Myocyte (in vitro differentiated cells): ENCODE measurements around the gene CDH4. TPM values are rescaled to one million over a fixed set of nuclear protein-coding genes. Genes with fewer than 3 reads are reported as not detected.
"Not testable (repeated sequence)": the region's sequence is repeated elsewhere in the genome, so short reads cannot be mapped to it uniquely, and the experiment has no call there.

Experiments used
- DNase-seq: peaks from one replicate; pipeline ENCODE4 v3.0.0-alpha.2; 2012; ENCODE audit warnings: low read depth
- total RNA-seq: library from RNA; depleted of rRNA; stranded (reverse); fragments of >200 nt; gene quantifications from 2 replicates; pipeline ENCODE4 v1.2.3, GENCODE V29; 2014

CDH4 gene
- total RNA-seq, 1 donor from 2014 or later, result 0.45 TPM

DNA sequence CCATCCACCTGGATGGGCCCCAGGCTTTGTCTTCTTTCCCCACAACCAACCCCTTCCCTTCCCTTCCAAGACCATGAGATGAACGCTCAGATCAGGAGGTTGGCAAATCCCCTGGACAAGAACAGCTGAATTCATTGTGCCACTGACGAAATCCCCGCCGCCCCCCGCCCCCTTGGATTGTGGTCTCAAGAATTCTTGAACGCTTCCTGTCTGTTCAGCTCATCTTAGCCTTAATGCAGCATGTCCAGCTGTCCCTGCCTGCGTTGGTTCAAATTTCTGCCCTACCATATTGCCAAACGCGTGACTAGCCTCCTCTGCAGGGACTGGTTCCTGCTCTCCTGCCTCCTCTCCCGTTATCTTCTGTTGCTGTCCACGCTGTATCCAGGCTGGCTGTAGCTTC, 133.2 kb downstream of the CDH4 start:
- DNase-seq, result peak; percentile 77

DNA sequence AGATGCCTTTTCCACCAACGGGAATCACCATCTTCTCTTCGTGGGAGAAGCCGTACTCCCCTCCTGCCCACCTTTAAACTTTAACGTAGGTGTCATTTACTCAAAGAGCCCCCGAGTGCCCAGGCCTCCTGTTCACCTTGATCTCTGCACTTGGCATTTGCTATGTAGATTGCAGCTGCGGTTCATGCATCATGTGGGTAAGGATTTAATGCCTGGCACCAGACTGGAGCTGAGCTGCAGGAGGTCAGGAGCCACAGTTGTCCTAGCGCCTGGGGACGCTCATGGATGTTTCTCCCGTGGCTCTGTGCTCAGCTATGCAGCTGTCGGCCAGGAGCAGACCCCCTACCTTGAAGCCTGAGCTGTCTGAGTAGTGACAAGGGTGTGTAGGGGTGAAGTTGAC, 133.7 kb downstream of the CDH4 start:
- peak; percentile 21 for DNase-seq

DNA sequence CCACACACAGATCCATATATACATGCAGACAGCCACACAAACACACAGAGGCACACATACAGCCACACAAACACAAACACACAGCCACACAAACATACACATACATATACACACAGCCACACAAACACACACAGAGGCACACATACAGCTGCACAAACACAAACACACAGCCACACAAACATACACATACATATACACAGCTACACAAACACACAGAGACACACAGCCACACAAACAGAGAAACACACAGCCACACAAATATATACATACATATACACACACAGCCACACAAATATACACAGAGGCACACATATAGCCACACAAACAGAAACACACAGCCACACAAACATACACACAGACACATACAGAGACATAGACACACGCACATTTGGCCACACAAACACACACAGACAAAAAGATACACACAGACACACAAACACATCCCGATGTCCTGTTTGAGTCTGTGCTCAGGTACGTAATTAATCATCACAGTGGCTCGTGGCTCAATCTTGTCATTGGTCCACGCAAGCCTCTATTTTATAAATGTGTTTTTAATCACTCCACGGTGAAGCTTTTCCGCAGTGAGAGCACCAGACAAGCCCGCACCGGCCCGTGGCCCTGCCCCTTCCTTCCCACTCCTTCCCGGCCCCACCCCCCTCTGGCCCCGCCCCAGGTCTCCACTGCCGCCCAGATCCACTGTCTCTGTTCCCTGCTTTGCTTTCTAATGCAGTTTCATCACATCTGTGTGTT, 135.3 kb downstream of the CDH4 start:
- DNase-seq, result no peak

DNA sequence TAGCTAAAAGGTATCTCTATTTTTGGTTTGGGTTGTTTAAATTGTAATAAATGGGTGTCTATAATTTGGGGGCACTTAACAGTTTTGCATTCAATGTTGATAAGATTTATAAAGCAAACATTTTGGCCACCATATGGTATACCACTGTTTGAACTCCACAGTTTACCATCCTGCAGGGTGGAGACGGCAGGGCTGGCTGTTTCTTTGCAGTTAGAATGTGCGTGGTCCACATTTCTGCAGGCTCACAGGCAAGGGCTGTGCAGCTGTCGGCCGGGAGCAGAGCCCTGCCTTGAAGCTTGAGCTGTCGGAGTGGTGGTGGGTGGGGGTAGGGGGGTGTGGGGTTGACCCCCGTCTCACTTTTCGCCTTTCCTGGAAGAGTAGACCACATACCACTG, 135.9 kb downstream of the CDH4 start:
- no peak for DNase-seq

DNA sequence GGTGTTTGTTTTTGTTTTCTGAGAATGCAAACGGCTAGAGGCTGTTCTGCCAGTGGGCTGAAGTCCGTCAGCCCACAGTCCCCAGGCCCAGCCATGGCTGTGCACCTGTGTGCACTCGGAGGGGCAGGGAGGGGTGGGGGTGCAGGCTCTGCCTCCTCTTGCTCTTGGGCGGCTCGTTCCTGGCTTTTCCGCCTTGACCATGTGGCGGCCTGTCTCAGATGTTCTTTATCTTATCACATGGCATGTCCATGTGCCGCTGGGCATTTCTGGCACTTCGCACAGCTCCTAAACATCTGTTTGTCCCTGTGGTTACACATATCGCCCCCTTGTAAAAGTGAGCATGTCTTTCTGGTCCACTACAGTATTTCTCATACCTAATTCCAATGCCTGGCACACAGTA, 137.0 kb downstream of the CDH4 start:
- DNase-seq, result no peak

DNA sequence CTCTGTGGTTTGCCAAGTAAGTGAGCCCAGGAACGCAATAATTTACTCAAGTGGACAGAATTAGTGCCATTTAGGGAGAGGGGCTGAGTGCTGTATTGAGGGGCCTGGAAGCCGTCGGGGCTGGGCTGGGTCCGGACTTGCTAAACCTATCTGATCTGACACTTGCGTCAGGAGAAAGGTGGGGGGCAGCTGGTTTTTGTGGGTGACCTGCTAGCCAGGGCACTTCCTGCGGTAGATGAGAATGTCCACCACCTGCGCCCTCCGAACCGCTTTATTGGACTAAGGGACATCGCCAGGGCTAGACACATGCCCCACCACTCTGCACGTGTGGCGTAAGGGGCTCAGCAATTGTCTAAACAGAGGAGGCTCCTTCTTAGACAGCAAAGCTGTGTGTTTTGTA, 139.1 kb downstream of the CDH4 start:
- DNase-seq, result no peak

DNA sequence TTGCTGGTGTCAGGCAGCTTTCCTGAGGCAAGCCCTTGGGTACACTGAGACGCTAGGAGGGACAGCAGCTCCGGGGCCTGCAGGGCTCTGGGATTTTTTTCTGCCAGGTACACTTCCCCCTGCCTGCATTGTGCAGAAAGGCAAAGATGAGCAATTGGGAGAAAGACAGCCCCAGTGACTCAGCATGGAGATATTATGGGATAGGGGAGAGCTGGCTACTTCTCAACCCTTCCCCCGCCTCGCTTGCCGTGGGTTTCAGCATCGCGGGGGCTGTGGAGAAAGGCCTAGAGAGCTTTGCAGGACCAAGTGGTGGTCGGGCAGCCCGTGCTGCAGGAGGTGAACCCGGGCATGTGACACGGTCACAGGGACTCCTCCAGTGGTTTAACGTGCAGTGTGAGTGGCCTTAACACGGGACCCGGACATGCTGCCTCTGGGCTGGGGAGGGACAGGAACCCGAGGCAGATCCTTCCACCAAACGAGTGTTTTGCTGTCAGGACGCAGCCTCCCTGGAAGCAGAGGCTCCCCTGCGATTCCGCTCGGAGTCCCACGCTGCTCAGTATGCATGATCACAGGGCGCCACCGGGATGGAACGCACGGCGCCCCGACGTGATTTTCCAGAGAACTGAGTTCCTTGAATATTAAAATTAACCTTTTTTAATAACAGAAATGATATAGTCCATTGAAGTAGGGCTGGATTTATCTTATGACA, 139.9 kb downstream of the CDH4 start:
- no peak for DNase-seq

DNA sequence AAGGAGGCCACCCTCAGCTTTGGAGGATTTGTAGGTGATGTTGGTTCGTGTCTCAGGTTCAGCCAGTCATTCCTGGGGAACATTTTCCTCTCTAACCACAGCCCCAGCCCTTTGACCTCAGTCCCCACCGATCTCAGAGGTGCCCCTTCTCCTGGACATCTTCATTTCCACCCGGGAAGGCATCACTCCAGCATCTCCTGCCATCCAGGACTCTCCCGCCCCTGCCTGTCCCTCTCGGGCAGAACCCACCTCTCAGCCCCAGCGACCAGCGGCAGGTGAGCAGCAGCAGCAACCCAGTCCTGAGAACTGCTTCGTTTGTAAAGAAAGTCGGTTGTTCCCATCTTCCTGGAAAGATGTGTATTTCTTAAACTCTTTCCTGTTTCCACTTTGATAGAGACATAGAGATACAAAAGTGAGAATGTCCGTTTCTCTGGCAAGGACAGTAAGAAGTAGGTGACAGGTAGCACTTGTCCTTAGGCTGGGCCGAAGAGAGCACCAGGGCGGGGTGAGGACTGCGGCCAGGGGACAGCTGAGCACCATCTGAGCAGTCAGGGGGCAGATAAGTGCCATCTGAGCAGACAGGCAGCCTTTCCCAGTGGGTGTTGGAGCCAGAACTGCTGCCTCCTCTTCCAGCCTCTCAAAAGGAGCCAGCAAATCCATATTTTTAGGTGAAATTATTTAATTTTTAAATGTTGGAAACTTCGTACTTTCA, 142.2 kb downstream of the CDH4 start:
- no peak for DNase-seq

DNA sequence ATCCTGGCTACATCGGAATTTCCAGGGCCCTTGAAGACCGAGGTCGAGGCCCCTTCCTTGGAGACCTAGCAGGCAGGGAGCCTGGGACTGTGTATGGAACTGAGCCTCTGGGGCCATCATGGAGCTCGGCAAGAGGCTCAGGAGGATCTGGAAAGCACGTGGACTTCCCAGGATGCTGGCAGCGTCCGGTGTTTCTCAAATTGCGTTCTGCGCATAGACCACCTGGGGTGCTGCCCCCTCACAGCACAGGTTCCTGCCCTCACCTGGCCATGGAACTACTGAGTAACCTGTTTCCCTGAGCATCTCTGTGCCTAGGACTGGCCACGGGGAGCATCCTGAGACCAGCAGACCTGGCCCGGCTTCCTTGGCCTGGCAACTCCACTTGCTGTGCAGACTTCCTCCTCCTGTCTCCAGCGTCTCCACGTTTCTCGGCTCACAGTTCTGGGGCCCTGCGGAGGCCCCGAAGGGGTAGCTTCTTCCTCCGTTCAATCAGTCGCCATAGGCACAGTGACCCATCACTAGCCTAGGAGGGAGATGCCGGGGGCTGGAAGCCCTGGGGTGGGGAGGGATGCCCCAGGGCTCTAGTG, 144.3 kb downstream of the CDH4 start:
- no peak for DNase-seq

DNA sequence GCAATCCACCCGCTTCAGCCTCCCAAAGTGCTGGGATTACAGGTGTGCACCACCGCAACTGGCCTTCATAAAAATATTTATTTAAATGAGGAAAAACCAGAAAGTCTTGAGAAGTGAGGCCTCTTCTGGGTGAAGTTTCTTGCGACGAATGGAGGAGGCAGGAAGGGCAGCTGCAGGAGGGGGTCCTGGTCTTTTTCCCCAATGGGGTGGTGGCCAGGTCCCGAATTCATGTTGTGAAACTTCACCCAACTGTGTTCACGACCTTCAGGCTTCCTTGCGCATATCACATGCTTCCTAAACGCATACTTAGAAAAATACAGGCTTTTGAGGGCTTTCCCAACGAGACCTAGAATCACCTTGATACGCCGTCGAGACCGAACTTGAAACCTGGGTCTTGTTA, 145.1 kb downstream of the CDH4 start:
- no peak for DNase-seq

DNA sequence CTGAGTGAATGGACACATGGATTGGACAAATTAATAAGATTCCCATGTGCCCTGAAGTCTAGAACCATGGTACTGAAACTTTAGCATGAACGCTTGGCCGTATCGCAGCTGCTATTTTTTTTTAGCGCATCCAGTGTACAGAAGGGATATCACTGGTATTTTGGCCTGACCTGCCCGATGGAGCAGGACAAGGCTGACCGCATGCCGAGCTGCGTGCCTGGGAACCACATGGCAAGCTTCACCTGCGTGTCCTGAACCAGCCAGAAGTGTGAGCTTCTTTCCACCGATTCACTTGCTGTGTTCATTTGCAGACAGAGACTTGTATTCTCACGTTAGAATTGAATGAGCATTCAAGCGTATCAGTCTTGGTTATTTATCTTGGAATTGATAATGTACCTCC, 145.7 kb downstream of the CDH4 start:
- no peak for DNase-seq

DNA sequence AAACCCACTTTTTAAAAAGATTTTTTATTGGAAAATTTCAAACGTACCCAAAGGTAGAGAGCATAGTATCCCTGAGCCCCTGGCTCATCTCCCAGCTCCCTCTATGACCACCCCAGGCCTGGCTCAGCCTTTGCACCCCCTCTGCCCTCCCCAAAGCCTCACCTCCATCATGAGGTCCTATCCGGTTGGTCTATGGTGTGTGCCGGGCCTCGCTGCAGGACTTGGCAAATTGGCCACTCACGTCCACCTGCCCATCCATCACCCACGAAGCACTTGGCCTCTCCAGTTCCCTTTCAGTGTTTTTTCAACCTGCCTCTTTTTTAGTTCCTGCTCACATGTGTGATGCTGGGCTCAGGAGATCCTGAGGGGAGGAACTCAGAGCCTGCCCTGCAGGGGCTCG, 147.4 kb downstream of the CDH4 start:
- no peak for DNase-seq

DNA sequence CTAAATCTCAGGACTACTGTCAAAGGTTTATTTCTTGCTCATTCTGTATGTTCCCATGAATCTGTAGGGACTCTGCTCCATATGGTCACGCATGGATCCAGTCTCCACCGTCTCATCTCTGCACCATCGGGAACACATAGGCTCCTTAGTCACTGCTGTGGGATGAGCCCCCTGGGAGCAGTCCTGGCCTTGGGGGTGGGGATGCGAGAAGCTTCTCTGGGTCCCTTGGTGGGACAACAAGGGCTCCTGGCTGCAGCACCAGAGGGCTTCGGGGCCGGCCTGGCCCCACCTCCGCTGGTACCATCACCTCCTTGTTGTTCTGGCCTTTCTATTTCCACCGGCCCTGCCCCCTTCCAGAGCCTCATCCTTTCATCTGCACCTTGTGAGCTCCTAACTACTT, 148.4 kb downstream of the CDH4 start:
- DNase-seq, result no peak

DNA sequence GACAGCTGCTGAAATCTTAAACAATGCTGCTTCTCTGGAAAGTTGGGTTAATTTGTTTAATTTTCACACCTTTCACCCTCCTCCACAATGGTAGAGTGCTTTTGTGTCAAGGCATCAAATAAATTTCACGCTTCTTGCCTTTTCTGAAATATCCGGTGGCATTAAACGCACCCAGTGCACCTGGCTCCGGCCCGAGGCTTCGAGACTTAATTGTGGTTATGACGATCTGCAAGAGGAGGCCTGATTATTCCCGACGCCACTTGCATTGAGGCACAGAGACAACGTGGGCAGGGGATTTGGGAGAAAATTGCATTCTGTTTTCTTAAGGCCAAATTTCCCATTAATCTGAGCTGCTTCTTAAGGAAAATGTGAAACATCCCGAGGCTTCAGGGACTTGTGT, 152.2 kb downstream of the CDH4 start:
- DNase-seq, result no peak

DNA sequence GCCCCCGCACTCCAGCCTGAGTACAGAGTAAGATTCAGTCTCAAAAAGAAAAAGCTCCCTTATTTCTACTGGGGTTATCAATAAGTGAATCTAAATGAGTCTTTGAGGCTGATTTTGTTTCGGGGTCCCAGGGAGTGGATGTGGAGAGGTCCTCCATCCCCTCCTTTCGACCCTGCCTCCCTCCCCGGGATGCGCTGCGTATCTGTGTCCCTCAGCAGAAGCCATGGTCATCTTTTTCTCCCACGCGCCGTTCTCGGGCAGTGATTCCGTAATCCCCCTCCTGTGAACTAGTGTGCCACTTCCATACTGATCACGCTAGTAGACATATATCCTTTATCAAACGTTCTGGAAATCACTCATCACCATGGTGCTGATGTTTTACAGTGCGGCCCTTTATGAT, 152.9 kb downstream of the CDH4 start:
- DNase-seq, result no peak

DNA sequence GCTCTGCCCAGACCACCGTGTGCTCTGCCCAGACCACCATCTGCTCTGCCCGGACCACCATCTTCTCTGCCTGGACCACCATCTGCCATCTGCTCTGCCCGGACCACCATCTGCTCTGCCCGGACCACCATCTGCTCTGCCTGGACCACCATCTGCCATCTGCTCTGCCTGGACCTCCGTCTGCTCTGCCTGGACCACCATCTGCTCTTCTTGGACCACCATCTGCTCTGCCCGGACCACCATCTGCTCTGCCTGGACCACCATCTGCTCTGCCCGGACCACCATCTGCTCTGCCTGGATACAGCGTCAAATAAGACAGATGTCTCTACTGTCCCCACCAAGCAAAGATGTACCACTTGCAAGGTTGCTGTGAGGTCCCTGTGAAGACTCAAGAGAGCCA, 154.7 kb downstream of the CDH4 start:
- DNase-seq, result not testable (repeated sequence)

DNA sequence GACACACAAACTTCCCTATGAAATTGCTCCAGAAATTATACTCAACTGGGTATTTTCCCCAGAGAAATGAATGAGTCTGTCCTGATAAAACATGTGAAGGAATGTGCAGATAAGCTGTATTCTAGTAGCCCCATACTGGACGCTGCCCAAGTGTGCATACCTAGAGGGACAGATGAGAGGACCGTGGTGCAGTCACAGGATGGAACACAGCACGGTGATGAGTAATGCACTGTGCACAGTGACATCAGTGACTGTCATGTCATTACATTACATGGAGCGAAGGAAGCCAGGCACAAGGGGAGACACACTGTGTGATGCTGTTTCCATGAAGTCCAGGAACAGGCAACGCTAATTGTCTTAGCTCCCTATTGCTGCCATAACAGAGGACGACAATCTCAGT, 155.5 kb downstream of the CDH4 start:
- no peak for DNase-seq

DNA sequence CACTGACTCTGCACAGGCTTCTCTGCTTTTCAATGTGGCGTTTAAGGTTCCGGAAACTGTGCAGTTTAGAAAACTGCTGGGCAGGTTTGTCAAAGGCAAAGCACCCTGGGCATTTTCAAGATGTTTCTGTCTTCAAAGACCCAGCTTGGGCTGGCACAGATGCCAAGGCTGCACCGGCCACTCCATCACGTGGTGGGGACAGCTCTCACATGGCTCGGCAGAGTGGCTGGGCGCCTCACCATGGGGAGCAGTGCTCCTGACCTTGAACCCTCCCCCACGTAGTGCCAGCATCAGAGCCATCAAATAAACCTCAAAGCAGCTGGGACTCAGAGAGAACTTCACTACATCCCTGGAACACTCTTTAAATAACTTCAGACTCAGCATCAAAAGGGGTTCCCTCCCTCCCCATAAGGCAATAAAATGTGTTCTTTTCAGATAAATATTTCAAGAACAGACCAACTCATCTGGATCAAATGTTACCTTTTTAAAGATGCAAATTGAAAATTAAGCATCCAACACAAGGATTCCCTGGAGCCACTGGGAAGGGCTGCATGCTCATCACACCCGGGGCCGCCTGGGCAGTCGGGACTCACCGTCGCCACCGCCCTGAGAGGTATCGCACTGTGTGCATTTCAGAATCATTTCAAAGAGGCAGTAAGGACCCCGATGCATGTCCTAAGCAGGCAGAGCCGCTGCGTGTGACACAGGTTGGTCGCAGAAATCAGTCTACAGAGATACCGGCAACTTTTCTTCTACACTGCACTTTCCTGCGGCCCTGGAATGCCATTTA, 157.1 kb downstream of the CDH4 start:
- DNase-seq, result no peak

DNA sequence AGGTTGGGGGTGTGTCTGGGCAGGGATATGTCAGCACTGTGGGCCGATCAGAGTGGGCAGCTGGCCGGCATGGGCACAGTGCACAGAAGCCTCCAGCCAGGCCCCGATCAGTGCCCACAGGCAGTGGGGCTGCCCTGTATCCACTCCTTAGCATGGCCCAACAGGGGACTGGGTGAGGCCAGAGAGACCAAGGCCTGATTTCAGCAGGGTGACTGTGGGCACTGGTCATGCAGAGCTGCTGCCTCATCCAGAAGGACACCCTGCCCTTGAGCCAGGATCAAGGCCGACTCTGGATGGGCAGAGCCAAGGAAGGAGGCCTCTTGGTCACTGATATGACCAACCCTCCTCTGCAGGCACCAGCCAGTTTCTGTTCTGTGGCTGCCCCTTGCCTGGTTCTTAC, 159.7 kb downstream of the CDH4 start:
- DNase-seq, result no peak

DNA sequence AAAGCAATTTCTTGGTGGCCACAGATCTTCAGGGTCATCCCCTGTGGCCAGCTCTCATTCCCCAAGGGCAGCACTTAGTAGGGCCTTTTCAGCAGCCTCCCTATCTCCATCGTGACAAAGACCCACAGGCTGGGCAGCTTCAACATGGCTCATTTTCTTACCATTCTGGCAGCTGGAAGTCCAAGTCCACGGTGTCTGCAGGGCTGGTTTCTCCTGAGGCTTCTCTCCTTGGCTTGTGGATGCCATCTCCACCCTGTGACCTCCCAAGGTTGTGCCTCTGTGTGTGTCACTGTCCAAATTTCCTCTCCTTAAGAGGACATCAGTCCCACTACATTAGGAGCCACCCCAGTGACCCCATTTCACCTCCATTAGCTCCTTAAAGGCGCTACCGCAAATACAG, 161.7 kb downstream of the CDH4 start:
- no peak for DNase-seq

DNA sequence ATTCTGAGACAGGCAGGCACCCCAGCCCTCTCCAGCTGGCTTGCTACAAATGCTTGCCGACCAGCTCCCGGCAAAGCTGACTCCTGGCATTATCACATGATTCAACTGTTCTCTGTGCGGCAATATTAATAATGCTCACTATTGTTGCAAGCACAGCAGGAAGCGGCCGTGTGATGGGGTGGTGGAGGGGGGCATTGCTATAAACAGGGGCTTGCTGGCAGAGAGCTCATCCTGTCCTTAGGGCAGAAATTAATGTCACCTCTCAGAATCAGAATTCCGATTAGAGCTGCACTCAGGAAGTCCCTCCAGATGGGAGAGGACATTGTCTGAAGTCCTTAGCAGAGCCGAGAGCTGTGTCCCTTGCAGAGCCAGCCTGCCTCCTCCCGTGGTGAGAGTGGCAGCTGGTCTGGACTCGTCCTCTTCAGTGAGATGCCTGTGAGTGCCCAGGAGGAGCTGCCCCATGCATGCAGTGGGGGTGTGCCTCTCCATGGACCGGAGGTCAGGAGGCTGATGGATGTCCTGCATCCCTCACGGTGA, 162.5 kb downstream of the CDH4 start:
- no peak for DNase-seq
